Ramos (cell line): ENCODE data around the gene UBA3.

Experiments used
- in situ Hi-C: fragments of 300-500 bp; cut with MboI; formaldehyde crosslinking; loops from one replicate; pipeline ENCODE4 v1.14.3; 2022; ENCODE audit warnings: low sequenced_read_pairs; ENCODE audit not compliant: unreplicated experiment

Gene UBA3

DNA sequence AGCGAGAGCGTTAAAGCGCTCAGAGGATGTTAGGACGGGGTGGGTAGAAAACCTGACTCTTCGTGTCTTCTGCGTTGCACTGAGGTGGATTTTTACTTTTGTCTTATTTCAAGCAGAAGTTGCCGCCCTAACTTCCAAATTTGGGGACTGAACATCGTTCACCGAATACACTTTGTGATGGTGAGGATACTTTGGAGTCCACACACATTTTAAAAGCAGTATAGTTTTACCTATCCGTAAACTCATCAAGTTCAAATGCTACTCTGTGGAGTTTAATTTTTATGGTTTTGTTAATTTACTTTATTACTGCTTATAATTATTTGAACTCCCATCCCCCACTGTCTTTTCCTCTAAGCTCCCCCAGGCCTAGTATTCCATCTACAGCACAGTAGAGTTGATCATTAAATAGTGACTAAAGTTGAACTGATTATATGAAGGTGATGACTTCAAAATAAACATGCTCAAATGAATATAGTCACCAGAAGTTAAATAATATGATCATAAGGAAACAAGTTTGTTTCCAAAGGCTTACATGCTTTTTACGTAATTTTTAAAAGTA lies 66.1 kb downstream of the UBA3 start:
- in situ Hi-C loops = no loop called here

DNA sequence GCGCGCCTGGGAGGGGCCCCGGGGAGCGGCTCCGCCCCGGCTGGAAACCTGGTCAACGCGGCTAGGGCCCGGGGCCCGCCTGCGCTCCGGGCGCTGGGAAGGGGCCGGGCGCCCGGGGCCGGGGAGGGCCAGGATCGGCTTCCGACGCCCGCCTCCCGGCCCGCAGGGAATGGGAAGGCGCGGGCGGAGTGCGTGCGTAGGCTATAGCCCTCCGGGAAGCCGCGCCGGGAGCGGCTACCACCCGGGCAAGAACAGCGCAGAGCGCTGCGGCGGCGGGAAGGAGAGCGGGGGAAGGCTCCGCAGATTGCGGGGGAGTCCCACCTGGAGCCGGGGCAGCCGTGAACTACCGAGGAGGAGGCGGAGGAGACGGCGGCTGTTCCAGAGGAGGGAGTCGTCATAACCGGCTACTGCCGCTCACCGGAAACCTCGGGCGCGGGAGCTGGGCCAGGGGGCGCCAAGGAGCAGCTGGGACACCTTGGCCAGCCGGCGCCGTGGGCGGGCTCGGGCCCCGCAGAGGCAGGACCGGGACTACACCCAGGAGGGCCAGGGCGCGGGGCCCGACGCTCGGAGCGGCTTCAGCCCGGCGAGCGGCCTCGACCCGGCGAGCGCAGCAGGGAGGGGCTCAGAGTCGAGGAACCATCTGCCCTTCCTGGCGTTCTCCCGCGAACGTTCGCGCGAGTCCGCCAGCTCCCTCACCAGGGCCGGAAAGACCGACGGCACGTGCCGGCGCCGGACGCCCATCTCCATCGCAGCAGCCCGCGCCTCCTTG lies 66.7 kb downstream of the UBA3 start, which contains the start of gene EOGT:
Gene EOGT (minus strand): TSS at position 432 of the 769 bp plus-strand sequence. CDS start 3,838 bp downstream, outside the sequence.
- in situ Hi-C loops = no loop called here

DNA sequence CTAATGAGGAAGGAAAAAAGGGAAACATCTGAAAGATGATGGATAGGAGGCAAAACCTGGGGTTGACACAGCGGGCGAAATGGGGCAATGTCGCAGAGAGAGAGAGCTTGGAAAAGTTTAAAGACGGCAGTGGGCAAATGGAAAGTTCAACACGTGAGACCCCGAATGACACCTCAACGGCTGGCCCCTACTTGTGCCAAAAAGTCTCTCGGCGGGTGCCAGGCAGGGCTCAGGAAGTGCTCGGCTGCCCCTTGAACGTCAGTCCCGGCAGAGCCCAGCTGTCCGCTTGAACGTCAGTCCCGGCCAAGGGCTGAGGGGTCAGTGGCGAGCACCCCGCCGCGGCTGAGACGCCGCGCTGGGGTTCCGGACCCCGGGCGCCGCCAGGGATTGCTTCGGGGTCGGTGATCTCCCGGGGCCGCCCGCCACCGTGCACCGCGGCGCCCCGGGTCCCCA lies 67.3 kb downstream of the UBA3 start:
- in situ Hi-C loops = no loop called here

DNA sequence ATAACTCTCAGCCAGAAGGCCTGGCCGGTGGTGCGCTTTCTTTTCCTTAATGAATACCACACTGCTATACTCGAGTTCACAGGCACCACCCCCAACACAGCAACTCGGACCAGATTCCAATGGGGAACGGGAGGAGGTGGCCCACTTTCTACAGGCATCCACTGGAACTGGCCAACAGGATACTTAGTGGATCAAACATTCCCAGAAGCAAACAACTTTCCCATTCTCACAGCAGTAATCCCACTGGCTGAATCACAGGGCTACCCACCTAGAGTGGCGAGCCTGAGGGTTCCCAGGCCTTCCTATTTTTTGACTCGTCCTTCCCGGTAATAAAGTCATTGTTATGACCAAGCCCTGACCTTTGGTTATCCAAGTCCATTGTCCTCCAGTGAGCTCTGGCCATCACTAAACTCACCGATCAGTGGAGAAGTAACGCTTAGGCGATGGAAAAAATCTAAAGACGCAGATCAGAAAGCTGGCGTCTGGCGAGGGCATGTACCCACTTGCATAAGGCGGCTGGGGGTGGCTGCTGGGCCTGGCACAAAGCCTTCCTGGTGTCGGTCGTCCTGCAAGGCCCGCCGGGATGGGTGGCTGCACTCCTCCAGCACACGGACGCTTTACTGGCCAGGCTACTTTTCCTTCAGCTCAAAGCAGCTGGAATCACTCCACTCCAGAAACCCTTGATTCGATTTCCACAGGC lies 67.9 kb downstream of the UBA3 start:
- in situ Hi-C loops = no loop called here

DNA sequence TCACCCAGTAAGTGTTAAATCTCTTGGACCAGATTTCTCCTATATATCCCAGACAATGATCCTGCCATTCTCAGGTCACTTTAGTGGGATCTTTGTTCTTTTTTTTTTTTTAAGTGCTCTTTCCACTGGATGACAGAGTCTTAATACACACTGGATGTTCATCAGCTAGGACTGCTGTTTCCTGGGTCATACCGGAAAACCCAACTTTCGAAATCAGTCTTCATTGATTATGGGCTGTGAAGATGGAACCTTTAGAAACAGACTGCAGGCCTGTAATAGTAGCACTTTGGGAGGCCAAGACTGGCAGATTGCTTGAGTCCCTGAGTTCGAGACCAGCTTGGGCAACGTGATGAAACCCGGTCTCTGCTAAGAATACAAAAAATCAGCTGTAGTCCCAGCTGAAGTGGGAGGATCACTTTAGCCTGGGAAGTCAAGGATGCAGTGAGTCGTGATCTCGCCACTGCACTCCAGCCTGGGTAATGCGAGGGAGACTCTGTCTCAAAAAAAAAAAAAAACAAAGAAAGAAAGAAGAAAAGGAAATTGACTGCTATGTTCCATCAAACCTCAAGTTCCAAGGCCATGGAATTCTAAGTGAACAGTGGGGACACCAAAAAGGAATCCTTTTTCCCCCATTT lies 69.0 kb downstream of the UBA3 start:
- in situ Hi-C loops = no loop called here

DNA sequence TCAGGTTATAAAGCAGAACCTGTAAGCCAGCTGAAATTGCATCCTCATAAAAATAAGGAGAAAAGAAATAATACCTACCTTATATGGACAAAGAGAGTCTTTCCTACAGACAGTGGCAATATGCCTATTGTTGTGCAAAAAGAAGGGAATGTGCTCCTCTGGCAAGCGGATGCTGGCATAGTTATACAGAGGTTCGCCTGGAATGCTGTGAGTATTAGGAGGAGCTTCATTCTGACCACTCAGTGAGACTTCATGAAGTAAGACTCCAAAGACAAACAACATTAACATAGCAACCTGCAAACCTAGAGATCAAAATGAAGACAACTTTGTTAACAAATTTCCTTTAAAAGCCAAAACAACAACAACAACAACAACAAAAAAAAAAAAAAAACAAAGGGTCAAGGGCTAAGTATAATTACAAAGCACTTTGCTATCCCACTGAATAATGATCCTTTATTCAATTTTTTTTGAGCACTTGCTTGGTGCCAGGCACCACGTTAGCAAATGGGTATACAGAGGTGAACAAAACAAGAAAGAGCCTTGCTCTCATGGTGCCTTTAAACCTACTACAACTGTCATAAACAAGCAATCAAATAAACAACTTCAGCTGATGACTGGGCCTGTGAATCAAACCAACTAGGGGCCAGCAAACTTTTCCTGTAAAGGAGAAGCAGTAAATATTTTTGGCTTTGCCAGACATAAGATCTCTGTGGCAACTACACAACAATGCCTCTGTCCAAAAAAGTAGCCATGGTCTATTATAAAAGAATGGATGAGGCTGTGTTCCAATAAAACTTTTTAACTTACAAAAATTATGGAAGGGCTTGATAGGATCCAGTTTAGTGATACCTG lies 70.4 kb downstream of the UBA3 start:
- in situ Hi-C loops = no loop called here

DNA sequence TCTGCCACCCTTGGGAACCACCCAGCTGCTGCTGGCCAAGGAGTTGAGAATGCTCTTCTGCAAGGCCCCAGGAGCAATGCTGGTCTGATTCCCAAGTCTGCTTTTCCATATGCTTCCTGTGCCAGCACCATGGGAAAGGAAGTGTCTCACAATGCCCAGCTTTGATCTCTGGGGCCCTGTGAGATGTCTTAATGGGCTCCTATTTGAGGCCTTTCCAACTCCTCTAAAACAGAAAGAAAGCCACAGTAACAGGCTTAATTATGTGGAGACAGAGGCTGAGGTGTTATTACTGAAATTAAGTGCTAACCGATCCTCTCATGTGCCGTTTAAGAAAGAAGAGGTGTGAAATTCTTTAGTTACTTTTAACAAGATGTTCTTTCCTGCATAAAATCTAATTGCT lies 71.2 kb downstream of the UBA3 start:
- in situ Hi-C loops = no loop called here

DNA sequence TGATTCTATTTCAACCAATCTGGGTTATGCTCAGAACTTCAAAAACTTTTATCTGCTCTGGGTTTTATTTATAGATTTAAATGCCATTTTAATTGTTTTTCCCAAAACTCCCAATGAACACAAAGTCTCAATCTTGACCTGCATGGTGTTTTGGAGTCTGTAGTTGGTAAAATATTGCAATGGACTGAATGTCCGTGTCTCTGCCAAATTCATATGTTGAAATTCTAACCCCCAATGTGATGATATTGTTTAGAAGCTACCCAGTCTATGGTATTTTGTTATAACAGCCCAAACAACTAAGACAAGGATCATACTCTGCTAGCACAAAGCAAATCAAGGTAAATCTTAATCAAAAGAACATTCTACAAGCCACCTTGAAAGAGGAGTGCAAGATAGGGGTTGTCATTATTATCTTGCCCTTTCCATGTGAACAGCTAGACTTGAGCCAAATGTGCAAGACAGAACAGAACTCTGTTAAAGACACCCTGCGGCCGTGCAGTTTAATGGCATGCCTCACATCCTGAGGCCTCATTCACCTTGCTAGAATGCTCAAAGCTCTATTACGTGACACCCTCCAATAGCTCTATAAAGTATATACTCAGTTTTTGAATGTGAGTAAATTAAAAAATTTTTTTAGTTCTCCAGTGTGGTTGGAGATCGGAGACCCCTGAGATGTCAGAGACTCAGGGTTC lies 74.2 kb downstream of the UBA3 start:
- in situ Hi-C loops = no loop called here

DNA sequence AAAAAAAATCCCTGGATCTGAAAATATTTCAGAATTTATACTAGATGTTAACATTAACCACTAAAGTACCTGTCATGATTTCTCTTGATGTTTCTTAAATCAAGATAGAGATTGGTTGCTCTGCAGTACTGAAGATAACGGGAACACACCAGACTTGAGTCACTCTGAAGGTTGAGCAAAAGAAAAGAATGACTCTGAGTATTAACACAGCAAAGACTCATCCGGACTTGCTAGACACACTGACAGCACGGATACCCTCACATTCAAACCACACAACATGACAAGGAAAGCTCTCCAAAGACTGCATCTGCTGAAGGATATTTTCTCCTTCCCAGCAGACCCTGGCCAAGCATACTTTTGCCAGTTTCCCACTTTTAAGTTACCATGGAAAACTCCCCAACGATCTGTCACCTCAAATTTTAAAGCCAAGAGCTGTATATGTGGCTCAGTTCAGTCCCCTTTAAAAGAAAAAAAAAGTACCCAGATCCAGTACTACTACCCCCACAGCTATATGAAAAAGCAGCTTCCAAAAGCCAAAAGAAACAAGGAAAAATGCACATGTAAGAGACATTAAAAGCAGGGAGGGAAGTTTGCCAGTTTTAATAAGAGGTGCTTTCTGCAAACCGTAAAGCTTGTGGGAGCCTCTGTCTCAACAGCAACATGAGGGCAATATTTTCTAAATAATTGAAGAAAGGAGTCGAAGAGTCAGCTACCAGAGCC lies 74.9 kb downstream of the UBA3 start:
- in situ Hi-C loops = no loop called here
